Lung microvascular endothelial cell (primary cell): ENCODE results near the gene NFIC. TPM values are rescaled to one million over a fixed set of nuclear protein-coding genes. Genes with fewer than 3 reads are reported as not detected.

Experiments
- total RNA-seq: library from RNA; depleted of rRNA; stranded (reverse); fragments of >200 nt; gene quantifications from 2 replicates; pipeline ENCODE4 v1.2.1, GENCODE V29; 2014

Gene NFIC
- total RNA-seq, 1 donor from 2014 or later, result 11.7 TPM

Other genes with a start within 250 kb of the NFIC start
- under 0.01 TPM in 1 of 2 replicates, not detected in the other for gene GNA15, start 230.6 kb upstream of the NFIC start, total RNA-seq
- under 0.01 and 0.44 TPM in 2 replicates for gene S1PR4, start 187.8 kb upstream of the NFIC start, total RNA-seq
- 26.2 and 31.2 TPM in 2 replicates for gene NCLN, start 180.7 kb upstream of the NFIC start, total RNA-seq
- gene CELF5, start 141.9 kb upstream of the NFIC start, total RNA-seq, result not detected in 2 replicates
- gene SMIM24, start 113.9 kb downstream of the NFIC start, total RNA-seq, result not detected in 2 replicates
- gene SMIM44, start 116.9 kb downstream of the NFIC start, total RNA-seq, result not detected in 2 replicates
- 6.8 and 10.1 TPM in 2 replicates for gene DOHH, start 134.1 kb downstream of the NFIC start, total RNA-seq
- gene FZR1, start 139.7 kb downstream of the NFIC start, total RNA-seq, result 21.1 and 25.2 TPM in 2 replicates
- not detected in 2 replicates for gene TEKTIP1, start 172.6 kb downstream of the NFIC start, total RNA-seq
- 47.5 and 84.7 TPM in 2 replicates for gene MFSD12, start 191.0 kb downstream of the NFIC start, total RNA-seq
- 59.1 and 60.5 TPM in 2 replicates for gene HMG20B, start 206.4 kb downstream of the NFIC start, total RNA-seq
- 0.20 and 0.65 TPM in 2 replicates for gene GIPC3, start 218.9 kb downstream of the NFIC start, total RNA-seq
- 0.99 and 1.5 TPM in 2 replicates for gene TBXA2R, start 240.3 kb downstream of the NFIC start, total RNA-seq